ENCODE data around the gene SCN2A.
"Not testable (repeated sequence)": the region's sequence is repeated elsewhere in the genome, so short reads cannot be mapped to it uniquely, and the experiment has no call there.

SCN2A gene

DNA sequence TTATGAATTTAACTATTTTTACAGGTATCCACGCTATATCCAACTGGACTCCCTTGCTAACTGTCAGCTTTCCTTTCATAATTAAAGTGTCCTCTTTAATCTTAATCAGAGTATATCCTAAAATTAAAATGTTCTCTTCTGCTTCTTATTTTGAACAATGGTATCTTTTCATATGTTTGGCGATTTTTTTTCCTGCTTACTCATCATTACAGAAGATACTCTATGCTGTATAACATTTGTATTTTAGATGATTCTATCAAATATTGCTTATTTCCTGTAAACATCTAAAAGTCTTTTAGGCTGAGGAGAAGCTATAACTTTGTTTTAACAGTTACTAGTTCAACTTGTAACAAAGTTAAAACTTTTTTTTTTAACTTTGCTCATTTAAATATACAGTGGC, 17.4 kb downstream of the SCN2A start:
- no peak for FAIRE-seq

- not testable (repeated sequence) for FAIRE-seq
These were observed 21.1 kb downstream of the SCN2A start for GRCh38 chr2:165260347-165260746.

GRCh38 chr2:165268754-165269153, 29.5 kb downstream of the SCN2A start:
- FAIRE-seq = no peak

GRCh38 chr2:165273176-165273575, 34.0 kb downstream of the SCN2A start:
- FAIRE-seq = no peak

DNA sequence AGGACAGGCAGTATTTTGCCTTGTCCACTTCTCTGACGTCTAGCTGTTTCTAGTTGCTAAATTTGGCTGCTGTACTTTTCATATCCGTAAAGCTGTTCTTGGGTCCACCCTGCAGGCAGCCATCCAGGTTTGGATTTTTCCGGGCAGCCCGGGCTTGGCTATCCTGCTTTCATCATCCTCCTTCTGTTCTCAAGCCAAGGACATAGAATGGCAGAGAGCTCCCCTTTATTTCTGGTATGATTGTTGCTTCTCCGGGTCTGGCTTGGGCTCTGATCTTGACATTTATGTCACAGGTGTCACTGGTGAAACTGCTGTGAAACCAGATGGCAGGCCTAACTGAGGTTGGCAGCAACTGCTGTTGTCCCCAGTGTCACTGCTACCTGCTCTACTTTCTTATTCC, 35.5 kb downstream of the SCN2A start:
- no peak for FAIRE-seq

DNA sequence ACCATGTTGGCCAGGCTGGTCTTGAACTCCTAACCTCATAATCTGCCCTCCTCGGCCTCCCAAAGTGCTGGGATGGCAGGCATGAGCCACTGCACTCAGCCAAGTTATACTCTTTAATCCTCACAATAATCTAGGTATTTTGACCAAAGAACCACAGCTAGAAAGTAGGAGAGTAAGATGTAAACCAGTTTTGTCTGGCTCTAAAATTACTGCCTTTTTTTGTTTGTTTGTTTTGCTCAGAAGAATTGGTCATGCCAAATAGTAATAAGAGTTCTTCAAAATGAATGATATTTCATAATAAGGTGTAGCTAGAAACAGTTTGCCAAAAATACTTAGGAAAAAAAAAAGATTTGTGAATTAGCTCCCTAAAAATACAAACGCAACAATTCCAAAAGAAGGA, 36.7 kb downstream of the SCN2A start:
- FAIRE-seq = no peak

DNA sequence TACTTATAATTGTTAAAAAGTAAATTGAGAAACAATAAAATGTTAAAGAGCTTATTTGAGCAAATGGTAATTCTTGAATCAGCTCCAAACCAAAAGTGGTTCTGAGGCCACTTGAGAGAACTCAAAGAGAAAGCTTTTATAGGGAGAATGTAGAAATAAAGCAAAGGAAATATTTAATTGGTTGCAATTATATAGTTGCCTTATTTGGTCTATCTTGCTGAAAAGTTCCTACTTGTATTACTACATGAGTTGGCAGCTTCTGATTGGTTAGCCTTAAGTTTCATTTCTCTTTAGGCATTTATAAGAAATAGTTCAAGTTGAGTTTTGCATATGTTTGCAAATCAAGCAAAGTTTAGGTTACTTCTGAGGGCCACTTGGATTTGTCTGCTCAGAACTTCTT, 38.1 kb downstream of the SCN2A start:
- no peak for FAIRE-seq

DNA sequence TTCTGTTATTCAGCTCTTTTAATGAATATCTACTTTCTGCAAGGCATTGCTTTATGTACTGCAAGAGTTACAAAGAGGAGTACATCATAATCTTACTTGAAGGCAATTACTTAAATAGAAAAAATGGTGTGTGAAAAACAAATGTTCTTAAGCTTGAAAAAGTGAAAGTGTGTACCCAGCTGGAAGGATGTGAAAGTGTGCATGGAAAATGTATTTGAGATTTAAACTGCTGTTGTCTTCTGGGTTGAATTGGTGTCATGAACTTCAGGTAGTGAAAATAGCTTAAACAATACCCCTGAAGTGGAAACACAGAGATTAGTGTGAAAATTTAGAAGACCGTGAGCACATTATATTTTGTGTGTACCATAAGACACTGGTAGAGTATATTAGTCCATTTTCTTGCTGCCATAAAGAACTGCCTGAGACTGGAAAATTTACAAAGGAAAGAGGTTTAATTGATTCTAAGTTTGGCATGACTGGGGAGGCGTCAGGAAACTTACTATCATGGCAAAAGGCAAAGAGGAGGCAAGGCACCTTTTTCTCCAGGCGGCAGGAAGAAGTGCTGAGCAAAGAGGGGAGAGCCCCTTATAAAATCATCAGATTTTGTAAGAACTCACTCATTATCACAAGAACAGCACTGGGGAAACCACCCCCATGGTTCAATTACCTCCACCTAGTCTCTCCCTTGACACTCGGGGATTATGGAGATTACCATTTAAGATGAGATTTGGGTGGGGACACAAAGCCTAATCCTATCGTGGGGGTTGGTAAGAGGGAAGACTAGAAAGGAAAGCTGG, 38.8 kb downstream of the SCN2A start:
- FAIRE-seq = no peak

- no peak for FAIRE-seq
These were observed 41.1 kb downstream of the SCN2A start for GRCh38 chr2:165280356-165280755.

DNA sequence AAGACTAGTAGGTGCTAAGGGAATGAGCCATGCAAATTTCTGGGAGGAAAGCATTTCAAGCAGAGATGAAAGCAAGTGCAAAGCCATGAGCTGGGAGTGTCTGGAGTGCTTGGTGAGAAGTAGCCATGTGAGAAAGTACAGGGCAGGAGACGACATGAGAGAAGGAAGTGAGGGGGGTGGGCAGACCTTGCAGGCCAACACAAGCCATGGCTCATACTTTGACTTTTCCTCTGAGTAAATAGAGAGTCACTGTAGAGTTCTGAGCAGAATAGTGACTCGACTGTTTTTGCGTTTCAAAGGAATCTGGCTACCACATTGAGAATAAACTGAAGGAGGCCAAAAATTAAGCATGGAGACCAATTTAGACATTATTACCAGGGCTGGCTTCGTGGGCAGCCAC, 42.2 kb downstream of the SCN2A start:
- no peak for FAIRE-seq

GRCh38 chr2:165283342-165283741, 44.1 kb downstream of the SCN2A start:
- FAIRE-seq = no peak

DNA sequence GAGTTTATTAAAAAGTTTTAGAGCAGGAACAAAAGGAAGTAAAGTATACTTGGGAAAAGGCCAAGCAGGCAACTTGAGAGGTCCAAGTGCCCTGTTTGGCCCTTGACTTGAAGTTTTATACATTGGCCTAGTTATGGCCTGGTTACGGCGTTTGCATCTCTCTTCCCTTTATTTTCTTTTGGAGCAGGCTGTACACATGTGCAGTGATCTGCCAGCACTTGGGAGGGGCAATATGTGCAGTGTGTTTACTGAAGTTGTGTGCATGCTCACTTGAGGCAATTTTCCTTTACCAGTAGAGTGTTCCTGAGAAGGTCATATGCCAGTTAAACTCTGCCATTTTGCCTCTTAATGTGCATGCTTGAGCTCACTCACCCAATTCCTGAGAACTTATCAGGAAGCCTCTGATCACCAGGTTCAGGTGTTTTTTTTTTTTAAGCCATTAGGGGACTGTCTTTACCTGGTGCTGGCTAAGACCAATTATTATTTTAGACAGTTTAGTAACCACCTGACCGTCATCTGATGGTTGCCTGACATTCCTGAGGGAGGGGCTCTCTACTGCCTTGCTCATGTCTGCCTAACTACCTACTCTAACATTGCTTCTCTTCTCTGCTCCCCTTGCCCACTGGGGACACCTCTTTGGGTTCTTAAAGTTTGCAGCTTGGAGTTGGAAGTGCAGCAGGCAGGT, 48.0 kb downstream of the SCN2A start:
- no peak for FAIRE-seq

DNA sequence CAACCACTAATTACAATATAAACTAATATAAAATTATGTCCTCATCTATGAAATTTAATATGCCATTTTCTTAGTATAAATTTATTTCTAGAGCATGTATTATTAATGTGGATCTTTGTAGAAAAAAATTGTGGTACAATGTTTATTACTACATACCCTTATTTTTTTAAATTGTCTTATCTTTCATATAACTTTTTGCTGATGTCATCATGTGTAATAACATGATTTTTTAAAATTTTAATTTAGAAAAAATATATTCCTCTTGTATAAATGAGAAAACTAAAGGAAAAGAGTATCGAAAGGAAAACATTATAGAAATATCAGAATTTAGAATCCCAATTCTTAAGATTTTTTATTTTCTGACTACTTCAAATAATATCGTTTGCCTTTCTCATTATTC, 49.9 kb downstream of the SCN2A start:
- peak; percentile 53 for FAIRE-seq

GRCh38 chr2:165293440-165294420, 54.5 kb downstream of the SCN2A start:
- FAIRE-seq = peak; percentile 98

DNA sequence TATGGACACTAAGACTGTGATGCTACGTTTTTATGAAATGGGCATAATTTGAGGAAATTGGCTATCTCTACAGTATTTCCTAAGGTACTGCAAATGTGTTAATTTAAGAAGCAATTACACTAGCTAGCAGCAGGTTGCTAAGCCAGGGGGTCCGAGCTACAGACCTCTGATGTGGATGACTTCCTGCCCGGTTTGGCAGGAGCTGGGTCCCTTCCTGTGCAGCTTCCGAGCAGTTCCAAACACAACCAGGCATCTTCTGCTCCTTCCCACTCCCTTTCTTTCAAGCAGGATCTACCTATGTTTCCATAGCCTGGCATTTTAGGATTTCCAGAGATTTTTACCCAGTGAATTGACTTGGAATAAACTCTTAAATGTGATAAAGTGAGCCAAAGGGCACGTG, 55.7 kb downstream of the SCN2A start:
- no peak for FAIRE-seq

DNA sequence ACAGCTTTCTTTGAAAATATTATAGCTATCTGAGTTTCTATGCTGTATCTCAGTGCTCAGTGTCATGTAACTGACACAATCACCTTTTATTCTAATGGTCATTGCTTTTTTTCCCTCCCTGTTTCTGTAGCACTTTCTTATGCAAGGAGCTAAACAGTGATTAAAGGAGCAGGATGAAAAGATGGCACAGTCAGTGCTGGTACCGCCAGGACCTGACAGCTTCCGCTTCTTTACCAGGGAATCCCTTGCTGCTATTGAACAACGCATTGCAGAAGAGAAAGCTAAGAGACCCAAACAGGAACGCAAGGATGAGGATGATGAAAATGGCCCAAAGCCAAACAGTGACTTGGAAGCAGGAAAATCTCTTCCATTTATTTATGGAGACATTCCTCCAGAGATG, 56.4 kb downstream of the SCN2A start:
- FAIRE-seq = no peak

GRCh38 chr2:165305391-165306096, 66.3 kb downstream of the SCN2A start:
- no peak for FAIRE-seq

- no peak for FAIRE-seq
These were observed 68.1 kb downstream of the SCN2A start for GRCh38 chr2:165307317-165307716.

DNA sequence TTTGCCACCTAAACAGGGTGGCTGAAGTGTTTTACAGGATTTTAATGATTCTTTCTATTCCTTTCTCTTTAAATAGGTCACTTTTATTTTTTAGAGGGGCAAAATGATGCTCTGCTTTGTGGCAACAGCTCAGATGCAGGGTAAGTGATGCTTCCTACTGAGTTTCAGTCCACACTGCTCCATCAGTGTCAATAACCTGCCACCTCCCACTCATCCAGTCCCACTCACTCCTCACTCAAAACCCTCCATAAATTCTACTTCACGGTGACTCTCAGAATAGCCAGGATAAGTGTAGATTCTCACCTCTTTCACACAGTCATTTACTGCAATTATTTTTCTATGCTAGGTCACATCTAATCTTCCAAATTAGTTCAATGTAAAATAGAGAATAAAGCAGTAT, 72.7 kb downstream of the SCN2A start:
- FAIRE-seq = no peak

DNA sequence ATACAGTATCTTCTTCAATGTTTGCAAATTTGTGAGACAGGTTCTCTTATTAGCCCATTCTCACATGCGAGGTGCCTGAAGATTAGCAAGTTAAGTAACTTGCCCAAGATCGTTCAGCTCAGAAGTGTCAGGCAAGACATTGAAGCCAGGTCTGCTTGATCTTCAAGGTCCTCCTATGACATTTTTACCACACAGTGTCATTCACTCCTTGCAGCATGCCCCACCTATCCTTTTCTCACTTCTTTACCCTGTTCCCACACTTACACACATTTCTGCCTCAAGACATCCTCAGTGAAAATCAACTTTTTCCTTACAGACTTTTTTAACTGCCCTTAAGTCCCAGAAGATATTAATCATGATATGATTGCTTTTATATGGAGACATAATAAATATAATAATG, 73.8 kb downstream of the SCN2A start:
- FAIRE-seq = no peak

- no peak for FAIRE-seq
These were observed 74.3 kb downstream of the SCN2A start for GRCh38 chr2:165313509-165313908.

GRCh38 chr2:165328272-165328671, 89.1 kb downstream of the SCN2A start:
- FAIRE-seq = no peak

GRCh38 chr2:165344276-165344675, 105.1 kb downstream of the SCN2A start:
- FAIRE-seq = not testable (repeated sequence)

Data from TTC549 (cell line).